HG02623 (cell line): ENCODE data around the gene RTBDN.
"Not testable (repeated sequence)": the region's sequence is repeated elsewhere in the genome, so short reads cannot be mapped to it uniquely, and the experiment has no call there.

Source experiments
- ATAC-seq: cut with Tn5 transposase; IDR thresholded peaks from one replicate; pipeline ENCODE4 v1.9.1; 2021; ENCODE audit warnings: moderate library complexity; ENCODE audit not compliant: unreplicated experiment

RTBDN gene

GRCh38 chr19:12858041-12858928, 23.9 kb upstream of the RTBDN start:
- ATAC-seq = no peak

GRCh38 chr19:12856653-12857052, 22.3 kb upstream of the RTBDN start:
- no peak for ATAC-seq

- ATAC-seq = no peak
Observed at GRCh38 chr19:12847159-12848139, 13.1 kb upstream of the RTBDN start.

- ATAC-seq = not testable (repeated sequence)
Observed at GRCh38 chr19:12846613-12847012, 12.2 kb upstream of the RTBDN start.

GRCh38 chr19:12843999-12844732, 9.8 kb upstream of the RTBDN start:
- ATAC-seq = no peak

- no peak for ATAC-seq
Observed at GRCh38 chr19:12843328-12843727, 8.9 kb upstream of the RTBDN start.

GRCh38 chr19:12842511-12842910, 8.1 kb upstream of the RTBDN start:
- ATAC-seq = no peak

- ATAC-seq = no peak
Observed at GRCh38 chr19:12841094-12841493, 6.7 kb upstream of the RTBDN start.

GRCh38 chr19:12840091-12841079, 6.0 kb upstream of the RTBDN start:
- no peak for ATAC-seq

GRCh38 chr19:12838886-12839756, 4.7 kb upstream of the RTBDN start:
- ATAC-seq = no peak

- no peak for ATAC-seq
Observed at GRCh38 chr19:12838182-12838885, 4.0 kb upstream of the RTBDN start, which contains the start of gene MAST1. MAST1 (plus strand) TSS chr19:12838515; CDS start chr19:12838573, 58 bp downstream.

- ATAC-seq = no peak
Observed at GRCh38 chr19:12837225-12837624, 2.8 kb upstream of the RTBDN start.

GRCh38 chr19:12836529-12836863, 2.1 kb upstream of the RTBDN start:
- no peak for ATAC-seq

GRCh38 chr19:12834976-12835757, 788 bp upstream of the RTBDN start:
- ATAC-seq = no peak

GRCh38 chr19:12833738-12834565, 427 bp downstream of the RTBDN start:
- ATAC-seq = no peak

GRCh38 chr19:12833418-12833737, 1.0 kb downstream of the RTBDN start:
- no peak for ATAC-seq

- no peak for ATAC-seq
Observed at GRCh38 chr19:12828494-12828893, 5.9 kb downstream of the RTBDN start.
